ENCODE data around the gene HS3ST3A1. TPM values are rescaled to one million over a fixed set of nuclear protein-coding genes. Genes with fewer than 3 reads are reported as not detected.

HS3ST3A1 gene
- total RNA-seq, 6 experiments from 2014 or later: 4.0 to 10.1 (median 5.1) TPM

- no peaks in the 10 kb centered on the region for H3K9me3 ChIP-seq
- WGBS (ENCODE audit: insufficient coverage, low coverage, low lambda C conversion rate, missing lambda C conversion rate): 86% methylated on average over 7 of the region's 8 CpGs
- no peaks in the 10 kb centered on the region for H3K27me3 ChIP-seq
- no peak for TF ChIP-seq CTCF (IDR thresholded peaks at IDR 0.05)
- no peak for TF ChIP-seq POLR2A (IDR thresholded peaks at IDR 0.05)
- intact Hi-C loops (cut with DNase I): no loop called here
- no peak overlapping the region for H3K4me3 ChIP-seq
- DNase-seq (no peak), ATAC-seq (no peak)
- no peaks in the 10 kb centered on the region for H3K4me1 ChIP-seq
- H3K36me3 ChIP-seq: no peaks in the 10 kb centered on the region
- H3K27ac ChIP-seq: no peak overlapping the region
These were observed 35.2 kb upstream of the HS3ST3A1 start for GRCh38 chr17:13636951-13637350.

- Histone ChIP-seq H3K9me3 (no peaks in the 10 kb centered on the region), H3K36me3 (no peaks in the 10 kb centered on the region), H3K27me3 (no peaks in the 10 kb centered on the region), H3K4me3 (no peak overlapping the region), H3K27ac (no peak overlapping the region), H3K4me1 (no peaks in the 10 kb centered on the region)
- TF ChIP-seq POLR2A (IDR thresholded peaks at IDR 0.05) (no peak), CTCF (IDR thresholded peaks at IDR 0.05) (no peak)
- peak in 1 of 4 donors; percentile 50 for ATAC-seq
- intact Hi-C loops (cut with DNase I): no loop called here
- 42% methylated on average over 5 of the region's 5 CpGs for WGBS (ENCODE audit: insufficient coverage, low coverage, low lambda C conversion rate, missing lambda C conversion rate)
- DNase-seq: no peak
These were observed 34.2 kb upstream of the HS3ST3A1 start for GRCh38 chr17:13635951-13636350.

GRCh38 chr17:13634021-13634420, 32.3 kb upstream of the HS3ST3A1 start:
- DNase-seq (no peak), ATAC-seq (no peak)
- 56% methylated on average over 1 of the region's 1 CpG for WGBS (ENCODE audit: insufficient coverage, low coverage, low lambda C conversion rate, missing lambda C conversion rate)
- TF ChIP-seq POLR2A (IDR thresholded peaks at IDR 0.05) (no peak), CTCF (IDR thresholded peaks at IDR 0.05) (no peak)
- Histone ChIP-seq H3K27ac (no peak overlapping the region), H3K4me3 (no peak overlapping the region), H3K36me3 (no peaks in the 10 kb centered on the region), H3K9me3 (no peaks in the 10 kb centered on the region), H3K4me1 (no peaks in the 10 kb centered on the region), H3K27me3 (no peaks in the 10 kb centered on the region)
- intact Hi-C loops (cut with DNase I): no loop called here

GRCh38 chr17:13631529-13631928, 29.8 kb upstream of the HS3ST3A1 start:
- Histone ChIP-seq H3K9me3 (no peaks in the 10 kb centered on the region), H3K4me1 (no peaks in the 10 kb centered on the region), H3K4me3 (no peak overlapping the region), H3K27ac (no peak overlapping the region), H3K27me3 (no peaks in the 10 kb centered on the region), H3K36me3 (no peaks in the 10 kb centered on the region)
- 63% methylated on average over 2 of the region's 2 CpGs for WGBS (ENCODE audit: insufficient coverage, low coverage, low lambda C conversion rate, missing lambda C conversion rate)
- TF ChIP-seq CTCF (IDR thresholded peaks at IDR 0.05) (no peak), POLR2A (IDR thresholded peaks at IDR 0.05) (no peak)
- intact Hi-C loops (cut with DNase I): no loop called here
- ATAC-seq (no peak), DNase-seq (no peak)

GRCh38 chr17:13626703-13627102, 25.0 kb upstream of the HS3ST3A1 start:
- ATAC-seq (no peak), DNase-seq (no peak)
- Histone ChIP-seq H3K4me1 (no peaks in the 10 kb centered on the region), H3K27ac (no peak overlapping the region), H3K4me3 (no peak overlapping the region), H3K27me3 (no peaks in the 10 kb centered on the region), H3K36me3 (no peaks in the 10 kb centered on the region), H3K9me3 (no peaks in the 10 kb centered on the region)
- 82% methylated on average over 1 of the region's 1 CpG for WGBS (ENCODE audit: insufficient coverage, low coverage, low lambda C conversion rate, missing lambda C conversion rate)
- intact Hi-C loops (cut with DNase I): no loop called here
- TF ChIP-seq CTCF (IDR thresholded peaks at IDR 0.05) (no peak), POLR2A (IDR thresholded peaks at IDR 0.05) (no peak)
